Lung (tissue), 12 donors: Measurements from ENCODE around the gene CSNK1G2. TPM values are rescaled to one million over a fixed set of nuclear protein-coding genes. Genes with fewer than 3 reads are reported as not detected.

Experiments
- ATAC-seq: fragments of 200-7000 bp; cut with Tn5 transposase; one replicate; pipeline ENCODE4 v1.9.1; 2020; ENCODE audit warnings: moderate number of reproducible peaks; ENCODE audit not compliant: insufficient read depth, low FRiP score
- DNase-seq, 3 donors: peaks; one replicate each; pipeline ENCODE4 v3.0.0-alpha.2; 2013 to 2017
- H3K27ac ChIP-seq, 2 donors: one replicate each; pipeline ENCODE4 v1.5.1; 2013; ENCODE audit warnings: mild to moderate bottlenecking in 2 of 2, moderate library complexity in 2 of 2, control low read depth in 1 of 2, inconsistent platforms in 1 of 2, low read depth in 1 of 2, low read length in 1 of 2
- H3K27me3 ChIP-seq, 3 donors: one replicate each; pipeline ENCODE4 v1.5.1; 2013; ENCODE audit warnings: low read length in 2 of 3; ENCODE audit not compliant: control insufficient read depth in 3 of 3, insufficient read depth in 3 of 3
- H3K36me3 ChIP-seq, 4 donors: one replicate each; pipeline ENCODE4 v1.5.1; 2013; ENCODE audit warnings: low read length in 4 of 4, mild to moderate bottlenecking in 1 of 4, moderate library complexity in 1 of 4; ENCODE audit not compliant: control insufficient read depth in 4 of 4, insufficient read depth in 4 of 4
- H3K4me1 ChIP-seq, 5 donors: one replicate each; pipeline ENCODE4 v1.5.1; 2013; ENCODE audit warnings: low read length in 5 of 5, mild to moderate bottlenecking in 2 of 5, moderate library complexity in 1 of 5; ENCODE audit not compliant: control insufficient read depth in 5 of 5, insufficient read depth in 5 of 5
- H3K4me3 ChIP-seq: one replicate; pipeline ENCODE4 v1.5.1; 2013; ENCODE audit warnings: mild to moderate bottlenecking, control low read depth, moderate library complexity
- H3K9ac ChIP-seq, 2 donors: one replicate each; pipeline ENCODE4 v1.5.1; 2013; ENCODE audit warnings: low read length in 2 of 2, control low read depth in 1 of 2; ENCODE audit not compliant: insufficient read depth in 1 of 2
- H3K9me3 ChIP-seq, 4 donors: one replicate each; pipeline ENCODE4 v1.5.1; 2013; ENCODE audit warnings: low read length in 3 of 4, mild to moderate bottlenecking in 1 of 4, moderate library complexity in 1 of 4; ENCODE audit not compliant: control insufficient read depth in 4 of 4, insufficient read depth in 3 of 4
- WGBS, 2 donors: extraction: QIAGEN DNeasy Blood & Tissue Kit; methylation state at CpG; one replicate each; pipeline ENCODE4 v1.1.7; 2013; 5-methylcytosine and 5-hydroxymethylcytosine counted together
- polyA plus RNA-seq, 2 donors: library from polyadenylated mRNA; stranded (reverse); fragments of 200-250 nt; gene quantifications; one replicate each; pipeline ENCODE4 v1.2.1, GENCODE V29; 2013
- total RNA-seq, 2 donors: library from RNA; depleted of rRNA in 1 of 2; stranded (reverse); fragments of >200 nt in 1 of 2; gene quantifications; one replicate each; pipeline ENCODE4 v1.2.1, GENCODE V29; 2014 to 2021
- TF ChIP-seq, protein P1 (sequence below): IDR thresholded peaks from 2 replicates; pipeline ENCODE4 v1.5.1; 2012; ENCODE audit warnings: mild to moderate bottlenecking; ENCODE audit errors: control extremely low read depth, extremely low read depth
- donor health status: control.
- donor health status: control.
- donor health status: Bipolar disorder and iron deficiency.
- donor health status: healthy.
- donor health status: DM: yes; HTN: yes; CAD: no.

The CSNK1G2 gene
- total and polyA plus RNA-seq, 4 donors = 50.0 to 80.2 (median 70.8) TPM

DNA sequence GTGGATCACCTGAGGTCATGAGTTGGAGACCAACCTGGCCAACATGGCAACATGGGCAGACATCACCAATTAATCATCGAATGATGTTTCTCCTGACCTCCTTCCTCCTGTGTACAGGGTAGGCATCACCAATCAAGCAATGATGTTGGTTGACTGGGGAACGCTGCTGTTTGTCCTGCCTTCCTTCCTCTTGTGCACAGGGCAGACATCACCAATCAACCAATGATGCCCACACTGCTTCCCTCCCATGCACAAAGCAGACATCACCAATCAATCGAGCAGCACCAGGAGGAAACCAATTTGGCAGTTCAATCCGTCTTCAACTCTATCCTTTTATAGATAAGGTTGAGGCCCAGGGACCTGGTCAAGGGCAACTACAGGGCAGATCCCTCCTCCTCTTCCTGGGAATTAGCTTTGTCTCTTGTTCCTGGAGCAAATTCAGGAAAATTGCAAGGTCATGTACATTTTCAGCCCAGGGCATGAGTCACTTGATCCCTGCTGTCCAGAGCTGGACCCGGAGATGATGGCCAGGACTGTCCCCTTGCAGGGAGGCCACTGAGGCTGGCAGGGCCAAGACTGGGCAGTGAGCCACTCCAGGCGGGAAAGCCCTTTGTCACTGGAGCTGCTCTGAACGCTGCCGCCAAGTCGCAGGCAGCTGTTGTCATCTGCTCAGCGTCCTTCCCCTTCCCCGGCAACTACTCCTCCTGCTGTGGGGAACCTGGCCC is 5.3 kb upstream of the CSNK1G2 start:
- Histone ChIP-seq H3K9ac (peak overlapping the region in 1 of 2 donors; percentile 28), H3K27ac (peak overlapping the region in 1 of 2 donors; percentile 9), H3K27me3 (no peaks in the 10 kb centered on the region), H3K9me3 (peaks cover 0 to 4% (median 2%) of the 10 kb centered on the region in 4 donors), H3K4me1 (peaks cover 0 to 15% (median 4%) of the 10 kb centered on the region in 5 donors), H3K36me3 (no peaks in the 10 kb centered on the region), H3K4me3 (no peak overlapping the region)
- TF ChIP-seq, protein P1, sequence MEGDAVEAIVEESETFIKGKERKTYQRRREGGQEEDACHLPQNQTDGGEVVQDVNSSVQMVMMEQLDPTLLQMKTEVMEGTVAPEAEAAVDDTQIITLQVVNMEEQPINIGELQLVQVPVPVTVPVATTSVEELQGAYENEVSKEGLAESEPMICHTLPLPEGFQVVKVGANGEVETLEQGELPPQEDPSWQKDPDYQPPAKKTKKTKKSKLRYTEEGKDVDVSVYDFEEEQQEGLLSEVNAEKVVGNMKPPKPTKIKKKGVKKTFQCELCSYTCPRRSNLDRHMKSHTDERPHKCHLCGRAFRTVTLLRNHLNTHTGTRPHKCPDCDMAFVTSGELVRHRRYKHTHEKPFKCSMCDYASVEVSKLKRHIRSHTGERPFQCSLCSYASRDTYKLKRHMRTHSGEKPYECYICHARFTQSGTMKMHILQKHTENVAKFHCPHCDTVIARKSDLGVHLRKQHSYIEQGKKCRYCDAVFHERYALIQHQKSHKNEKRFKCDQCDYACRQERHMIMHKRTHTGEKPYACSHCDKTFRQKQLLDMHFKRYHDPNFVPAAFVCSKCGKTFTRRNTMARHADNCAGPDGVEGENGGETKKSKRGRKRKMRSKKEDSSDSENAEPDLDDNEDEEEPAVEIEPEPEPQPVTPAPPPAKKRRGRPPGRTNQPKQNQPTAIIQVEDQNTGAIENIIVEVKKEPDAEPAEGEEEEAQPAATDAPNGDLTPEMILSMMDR = no peak
- WGBS, 2 donors = 55 to 79% methylated on average over 11 of the region's 11 CpGs
- DNase-seq = peak; percentile 52 to 68 (median 52)
- no peak for ATAC-seq

DNA sequence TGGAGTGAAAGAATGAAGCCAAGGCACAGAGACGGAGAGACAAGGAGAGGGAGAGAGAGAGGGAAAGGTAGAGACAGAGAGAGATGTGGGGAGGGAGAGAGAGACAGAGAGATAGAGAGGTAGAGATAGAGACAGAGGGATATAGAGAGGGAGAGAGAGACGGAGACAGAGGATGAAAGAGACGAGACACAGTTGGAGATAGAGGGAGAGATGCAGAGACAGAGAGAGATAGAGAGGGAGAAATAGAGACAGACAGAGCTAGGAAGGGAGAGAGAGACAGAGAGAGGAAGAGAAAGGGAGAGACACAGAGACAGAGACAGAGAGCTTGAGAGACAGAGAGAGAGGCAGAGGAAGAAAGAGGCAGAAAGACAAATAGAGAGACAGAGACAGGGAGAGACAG is 4.5 kb upstream of the CSNK1G2 start:
- 87 to 89% methylated on average over 3 of the region's 3 CpGs for WGBS, 2 donors
- H3K27me3 ChIP-seq = no peaks in the 10 kb centered on the region
- TF ChIP-seq, protein P1 = no peak
- H3K9ac ChIP-seq = peak overlapping the region in 1 of 2 donors; percentile 28
- no peak overlapping the region for H3K27ac ChIP-seq
- ATAC-seq (no peak), DNase-seq (no peak)
- H3K4me3 ChIP-seq = no peak overlapping the region
- peaks cover 0 to 4% (median 2%) of the 10 kb centered on the region in 4 donors for H3K9me3 ChIP-seq
- H3K36me3 ChIP-seq = no peaks in the 10 kb centered on the region
- peaks cover 0 to 15% (median 4%) of the 10 kb centered on the region in 5 donors for H3K4me1 ChIP-seq

DNA sequence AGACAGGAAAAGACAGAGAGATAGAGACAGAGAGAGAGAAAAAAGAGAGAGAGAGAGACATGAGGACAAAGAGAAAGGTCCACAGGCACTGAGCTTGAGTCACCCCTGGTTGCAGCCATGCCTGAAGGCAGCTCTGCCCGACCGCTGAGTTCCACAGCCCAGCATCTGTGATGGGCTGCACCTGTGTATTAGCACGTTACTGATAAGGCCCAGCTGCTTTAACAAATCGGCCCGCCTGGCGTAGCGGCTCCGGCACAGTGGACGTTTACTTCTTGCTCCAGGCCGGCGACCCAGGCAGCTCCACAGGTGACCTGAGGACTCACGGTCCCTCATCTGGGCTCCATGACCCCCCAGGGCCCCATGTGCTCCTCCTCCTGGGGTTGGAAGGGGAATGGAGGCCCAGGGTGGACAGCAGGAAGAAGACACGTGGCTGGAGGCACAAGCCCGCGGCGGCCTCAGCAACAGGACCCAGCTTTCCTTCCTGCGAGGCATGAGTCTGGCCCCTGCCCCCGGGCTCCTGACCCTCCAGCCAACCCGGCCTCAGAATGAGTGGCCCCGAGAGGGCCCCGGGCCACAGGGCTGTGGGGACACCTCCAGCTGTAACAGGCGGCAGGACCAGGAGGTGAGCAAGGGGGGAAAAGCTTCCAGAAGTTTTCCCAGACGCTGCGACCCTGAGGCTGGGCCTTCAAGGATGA is 3.9 kb upstream of the CSNK1G2 start:
- H3K9ac ChIP-seq = no peak overlapping the region
- H3K4me3 ChIP-seq = no peak overlapping the region
- H3K27ac ChIP-seq = no peak overlapping the region
- DNase-seq (no peak), ATAC-seq (no peak)
- H3K27me3 ChIP-seq = no peaks in the 10 kb centered on the region
- H3K9me3 ChIP-seq = peaks cover 0 to 4% (median 2%) of the 10 kb centered on the region in 4 donors
- H3K4me1 ChIP-seq = peaks cover 0 to 15% (median 4%) of the 10 kb centered on the region in 5 donors
- no peaks in the 10 kb centered on the region for H3K36me3 ChIP-seq
- TF ChIP-seq, protein P1 = no peak
- 89 to 92% methylated on average over 24 of the region's 24 CpGs for WGBS, 2 donors
